Testis (tissue), 3 donors: ENCODE measurements around the gene RNF213. TPM values are rescaled to one million over a fixed set of nuclear protein-coding genes. Genes with fewer than 3 reads are reported as not detected.

Source experiments
- DNase-seq: peaks from one replicate; pipeline ENCODE4 v3.0.0-alpha.2; 2019
- H3K27ac ChIP-seq, 2 donors: fragments of 200-600 bp; sonication (generic); one replicate each; pipeline ENCODE4 v1.5.1; 2019
- H3K27me3 ChIP-seq: fragments of 200-600 bp; sonication (generic); one replicate; pipeline ENCODE4 v1.5.1; 2019
- H3K36me3 ChIP-seq: fragments of 200-600 bp; sonication (generic); one replicate; pipeline ENCODE4 v1.5.1; 2017; ENCODE audit warnings: low read depth; ENCODE audit errors: missing control alignments
- H3K4me1 ChIP-seq: fragments of 200-600 bp; sonication (generic); one replicate; pipeline ENCODE4 v1.5.1; 2019
- H3K4me3 ChIP-seq, 2 donors: fragments of 200-600 bp; sonication (generic); one replicate each; pipeline ENCODE4 v1.5.1; 2017 to 2019
- H3K9me3 ChIP-seq: fragments of 200-600 bp; sonication (generic); one replicate; pipeline ENCODE4 v1.5.1; 2017
- CTCF ChIP-seq, 3 experiments: fragments of 450-650 bp in 2 of 3; fragments of 200-600 bp in 1 of 3; sonication (generic) in 1 of 3; IDR thresholded peaks; one replicate each; pipeline ENCODE4 v1.5.1; 2016 to 2019; ENCODE audit warnings: antibody characterized with exemption in 3 of 3, mild to moderate bottlenecking in 2 of 3, moderate library complexity in 1 of 3
- POLR2A ChIP-seq: fragments of 450-650 bp; IDR thresholded peaks from one replicate; pipeline ENCODE4 v1.6.1; 2017; ENCODE audit warnings: antibody characterized with exemption, mild to moderate bottlenecking, moderate library complexity
- WGBS, 2 donors: methylation state at CpG; one replicate each; pipeline ENCODE4 v1.1.5; 2018; 5-methylcytosine and 5-hydroxymethylcytosine counted together
- intact Hi-C: fragments of 100-400 bp; cut with DNase I; formaldehyde crosslinking; loops from one replicate; pipeline ENCODE4 v1.15.1; 2023; ENCODE audit warnings: low total_unique reads
- polyA plus RNA-seq: library from polyadenylated mRNA; stranded (reverse); fragments of 350-450 nt; fragmentation: Illumina TruSeq; extraction: RNeasy Lipid Tissue Mini Kit (QIAGEN cat#74804); gene quantifications from one replicate; pipeline ENCODE4 v1.2.3, GENCODE V29; 2014; ENCODE audit warnings: low read depth, low replicate concordance; ENCODE audit not compliant: insufficient read depth
- total RNA-seq, 2 donors: library from RNA; depleted of rRNA; stranded (reverse); fragments of >200 nt; gene quantifications; one replicate each; pipeline ENCODE4 v1.2.3, GENCODE V29; 2016

The RNF213 gene
- total and polyA plus RNA-seq, 3 donors from 2014 or later, result 25.3 to 68.9 (median 66.9) TPM

DNA sequence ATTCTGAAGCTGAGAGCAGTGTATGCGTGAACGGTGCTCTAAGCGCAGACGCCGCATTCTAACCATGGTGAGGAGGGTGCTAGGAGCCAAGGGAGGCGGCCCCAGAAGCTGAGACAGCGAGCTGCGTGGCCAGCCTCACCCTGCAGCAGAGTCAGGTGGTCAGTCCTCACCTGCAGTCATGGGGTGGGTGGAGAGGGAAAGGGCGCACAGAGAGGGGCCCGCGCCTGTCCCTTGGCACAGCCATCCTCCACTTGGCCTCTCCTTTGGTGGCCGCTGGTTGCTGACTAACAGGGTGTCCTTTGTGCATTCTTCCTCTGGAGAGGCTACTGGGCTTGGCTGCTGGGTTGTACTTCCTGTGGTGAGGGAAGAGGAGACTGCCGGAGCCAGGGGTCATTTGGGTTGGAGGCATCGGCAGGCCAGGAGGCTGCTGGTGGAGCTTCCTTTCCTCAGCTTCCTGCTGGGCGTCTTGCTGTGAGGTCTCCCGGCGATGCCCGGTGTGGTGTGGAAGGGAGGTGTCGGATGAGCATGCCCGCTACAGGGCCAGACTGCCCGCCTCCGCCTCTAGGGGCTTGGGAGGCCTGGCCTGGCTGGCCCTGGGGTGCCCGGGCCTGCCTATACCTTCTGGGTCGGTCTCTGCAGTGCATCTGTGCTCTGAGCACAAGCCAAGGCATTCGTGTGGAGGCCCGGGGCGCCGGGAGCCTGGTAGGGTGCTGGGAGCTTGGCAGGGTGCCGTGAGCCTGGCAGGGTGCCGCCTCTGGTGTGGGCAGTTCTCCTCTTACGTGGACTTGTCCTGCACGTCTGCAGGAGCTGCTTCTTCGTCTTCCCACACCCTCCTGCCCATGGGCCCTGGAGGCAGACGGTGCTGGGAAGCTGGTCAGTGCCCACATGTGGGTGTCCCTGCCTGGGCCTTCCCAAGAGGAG, 17.4 kb downstream of the RNF213 start:
- 83 to 91% methylated on average over 8 to 34 of the region's 34 CpGs for WGBS, 2 donors
- no peak for DNase-seq
- H3K27ac ChIP-seq, result no peak overlapping the region

GRCh38 chr17:80279895-80280294, 19.2 kb downstream of the RNF213 start:
- TF ChIP-seq POLR2A (no peak), CTCF (IDR thresholded peaks at IDR 0.05) (no peak)
- 49 to 71% methylated on average over 9 to 14 of the region's 14 CpGs for WGBS, 2 donors

More for the DNA sequence above, 17.4 kb downstream of the RNF213 start:
- Histone ChIP-seq H3K9me3 (no peaks in the 10 kb centered on the region), H3K27me3 (no peaks in the 10 kb centered on the region), H3K4me1 (peaks cover 15% of the 10 kb centered on the region), H3K4me3 (no peak overlapping the region), H3K36me3 (no peaks in the 10 kb centered on the region)
- no peak for TF ChIP-seq POLR2A
- TF ChIP-seq CTCF (IDR thresholded peaks at IDR 0.05), result no peak
- intact Hi-C loops, result no loop called here

DNA sequence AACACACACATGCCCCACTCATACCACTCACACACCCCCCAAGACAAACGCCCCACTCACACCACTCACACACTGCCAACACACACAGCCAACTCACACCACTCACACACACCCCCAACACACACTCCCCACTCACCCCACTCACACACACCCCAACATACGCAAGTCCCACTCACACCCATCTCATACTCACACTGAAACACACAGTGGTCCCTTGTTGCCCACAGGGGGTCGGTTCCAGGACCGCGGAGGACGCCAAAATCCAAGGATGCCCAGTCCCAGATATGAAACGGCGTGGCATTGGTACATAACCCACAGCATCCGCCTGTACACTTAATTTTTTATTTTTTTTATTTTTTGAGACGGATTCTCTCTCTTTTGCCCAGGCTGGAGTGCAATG, 20.9 kb downstream of the RNF213 start:
- WGBS, 2 donors, result 92 to 94% methylated on average over 10 of the region's 10 CpGs
- H3K36me3 ChIP-seq, result no peaks in the 10 kb centered on the region
- H3K27me3 ChIP-seq, result no peaks in the 10 kb centered on the region
- H3K9me3 ChIP-seq, result no peaks in the 10 kb centered on the region
- TF ChIP-seq CTCF (IDR thresholded peaks at IDR 0.05) (no peak), POLR2A (no peak)
- no peak for DNase-seq
- no peak overlapping the region for H3K27ac ChIP-seq
- intact Hi-C loops, result no loop called here
- H3K4me1 ChIP-seq, result peaks cover 9% of the 10 kb centered on the region
- H3K4me3 ChIP-seq, result no peak overlapping the region

More at GRCh38 chr17:80279895-80280294, 19.2 kb downstream of the RNF213 start:
- H3K9me3 ChIP-seq, result no peaks in the 10 kb centered on the region
- peaks cover 19% of the 10 kb centered on the region for H3K4me1 ChIP-seq
- H3K27me3 ChIP-seq, result no peaks in the 10 kb centered on the region
- intact Hi-C loops, result no loop called here
- no peak overlapping the region for H3K4me3 ChIP-seq
- H3K36me3 ChIP-seq, result no peaks in the 10 kb centered on the region
- DNase-seq, result peak; percentile 63
- no peak overlapping the region for H3K27ac ChIP-seq

DNA sequence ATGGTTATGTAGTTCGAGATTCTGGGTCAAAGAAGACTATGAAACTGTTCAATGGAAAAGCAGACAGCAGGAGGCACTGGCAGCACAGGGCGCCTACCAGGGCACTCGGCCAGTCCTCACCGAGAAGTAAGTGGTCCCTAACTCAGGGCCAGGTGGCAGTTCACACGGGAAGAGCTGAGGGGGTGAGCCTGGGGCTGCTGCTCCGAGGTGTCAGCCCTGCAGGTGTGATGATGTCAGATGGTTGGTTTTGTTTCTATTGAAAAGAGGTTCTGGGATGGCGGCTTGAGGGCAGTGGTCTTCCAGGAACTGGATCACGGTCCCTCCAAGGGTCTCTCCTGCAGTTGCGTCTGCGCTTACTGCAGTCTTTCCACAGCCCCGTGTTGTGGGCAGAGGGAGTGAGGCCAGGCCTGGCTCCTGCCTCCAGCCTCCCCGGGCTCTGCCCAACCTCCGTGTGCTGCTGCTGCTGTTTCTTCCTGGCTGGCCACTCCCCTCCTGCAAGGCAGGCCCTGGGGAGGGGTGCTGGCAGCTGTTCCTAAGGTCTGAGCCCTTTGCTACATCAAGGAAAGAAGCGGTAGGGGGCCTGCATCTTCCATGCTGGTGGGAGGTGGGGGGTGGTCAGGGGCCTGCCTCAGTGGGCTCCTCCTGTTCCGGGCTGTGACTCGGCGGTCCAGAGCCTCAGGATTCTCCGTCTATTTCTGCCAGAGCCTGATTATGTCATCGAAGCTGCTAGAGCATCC, 22.6 kb downstream of the RNF213 start:
- no peak overlapping the region for H3K27ac ChIP-seq

More for the DNA sequence above, 22.6 kb downstream of the RNF213 start:
- 64 to 69% methylated on average over 11 to 19 of the region's 19 CpGs for WGBS, 2 donors
- Histone ChIP-seq H3K27me3 (no peaks in the 10 kb centered on the region), H3K9me3 (no peaks in the 10 kb centered on the region), H3K4me3 (no peak overlapping the region), H3K4me1 (peaks cover 9% of the 10 kb centered on the region), H3K36me3 (no peaks in the 10 kb centered on the region)
- intact Hi-C loops, result no loop called here
- DNase-seq, result no peak
- no peak for TF ChIP-seq POLR2A
- no peak for TF ChIP-seq CTCF (IDR thresholded peaks at IDR 0.05)
